ENCODE measurements around the gene SLC16A10. TPM values are rescaled to one million over a fixed set of nuclear protein-coding genes. Genes with fewer than 3 reads are reported as not detected.

Gene SLC16A10
- total and polyA plus RNA-seq, 2 of the 4 experiments (the other 2 are of a cell fraction) = not detected

DNA sequence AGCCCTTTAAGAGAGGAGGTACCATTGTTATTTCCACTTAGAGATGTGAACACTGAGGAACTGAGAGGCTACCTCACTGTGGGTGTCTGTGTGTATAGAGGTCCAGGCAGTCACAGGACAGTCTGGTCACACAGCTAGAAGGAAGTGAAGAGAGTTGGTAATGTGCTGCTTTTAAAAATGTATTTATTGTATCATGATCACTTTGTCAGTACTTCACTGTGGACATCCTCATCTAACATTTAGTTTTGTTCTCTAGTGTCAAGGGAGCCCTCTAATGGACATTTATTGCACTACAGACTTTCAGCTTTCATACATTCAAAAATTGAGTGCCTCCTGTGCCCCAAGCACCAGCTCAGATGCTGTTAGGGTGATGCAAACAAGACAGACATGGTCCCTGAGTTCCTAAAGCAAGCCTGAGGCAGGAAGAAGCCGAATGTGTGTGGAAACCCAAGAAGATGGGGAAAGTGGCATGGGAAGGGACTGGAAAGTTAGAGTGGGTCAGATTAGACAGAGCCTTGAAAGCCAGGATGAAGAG lies 123.0 kb downstream of the SLC16A10 start:
- H3K9ac ChIP-seq (ENCODE audit: low read depth, low read length) = no peak overlapping the region
- H3K79me1 ChIP-seq (ENCODE audit: low read depth in 1 of 2, low read length in 2 of 2) = no peaks in the 10 kb centered on the region
- in situ Hi-C loops (cut with MboI; ENCODE audit: low sequenced_read_pairs) = loop anchor here (25.0 kb wide), 1 partner anchor 673 kb away; no protein-coding TSS in a partner anchor
- no peak overlapping the region for H3K14ac ChIP-seq (replicated peaks; ENCODE audit: low read depth, low read length)
- no peak overlapping the region for H2BK15ac ChIP-seq (ENCODE audit: low read depth, low read length)
- intact Hi-C loops (cut with micrococcal nuclease) = loop anchor here (1.0 kb wide), 3 partner anchors 153 to 682 kb away; no protein-coding TSS in a partner anchor
- no peak overlapping the region for H3K18ac ChIP-seq (ENCODE audit: low read depth, low read length)
- H2AK9ac ChIP-seq (replicated peaks; ENCODE audit: low read depth, low read length, poor library complexity) = no peak overlapping the region
- dilution Hi-C loops (cut with HindIII; ENCODE audit: low sequenced_read_pairs, unreplicated experiment) = no loop called here
- no peak overlapping the region for H2BK5ac ChIP-seq (ENCODE audit: low read depth, low read length, poor library complexity, severe bottlenecking)
- TF ChIP-seq MXI1 (IDR thresholded peaks at IDR 0.05; ENCODE audit: borderline replicate concordance, low read depth, low read length) (no peak), NFE2L2 (IDR thresholded peaks at IDR 0.05; ENCODE audit: low read depth, low read length) (no peak), CEBPB (IDR thresholded peaks at IDR 0.05; ENCODE audit: low read depth, low read length) (no peak), RFX5 (IDR thresholded peaks at IDR 0.05; ENCODE audit: low read depth, low read length) (no peak), MAFK (IDR thresholded peaks at IDR 0.05; ENCODE audit: low read depth, low read length) (no peak), MAZ (IDR thresholded peaks at IDR 0.05; ENCODE audit: borderline replicate concordance, low read depth, low read length) (no peak), CHD1 (IDR thresholded peaks at IDR 0.05; ENCODE audit: low read depth, low read length) (no peak), RAD21 (IDR thresholded peaks at IDR 0.05; ENCODE audit: low read length) (peak; percentile 74), BHLHE40 (IDR thresholded peaks at IDR 0.05; ENCODE audit: low read depth, low read length) (no peak), FOS (IDR thresholded peaks at IDR 0.05; ENCODE audit: low read depth, low read length) (no peak), POLR2A (IDR thresholded peaks at IDR 0.05; ENCODE audit: low read depth, low read length) (no peak), SMC3 (IDR thresholded peaks at IDR 0.05; ENCODE audit: low read depth, low read length) (peak; percentile 64), RCOR1 (IDR thresholded peaks at IDR 0.05; ENCODE audit: insufficient replicate concordance, low read length) (no peak)
- TF ChIP-seq, protein P1, sequence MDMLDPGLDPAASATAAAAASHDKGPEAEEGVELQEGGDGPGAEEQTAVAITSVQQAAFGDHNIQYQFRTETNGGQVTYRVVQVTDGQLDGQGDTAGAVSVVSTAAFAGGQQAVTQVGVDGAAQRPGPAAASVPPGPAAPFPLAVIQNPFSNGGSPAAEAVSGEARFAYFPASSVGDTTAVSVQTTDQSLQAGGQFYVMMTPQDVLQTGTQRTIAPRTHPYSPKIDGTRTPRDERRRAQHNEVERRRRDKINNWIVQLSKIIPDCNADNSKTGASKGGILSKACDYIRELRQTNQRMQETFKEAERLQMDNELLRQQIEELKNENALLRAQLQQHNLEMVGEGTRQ (IDR thresholded peaks at IDR 0.05; ENCODE audit: low read depth, low read length) = no peak
- TF ChIP-seq, protein P2, sequence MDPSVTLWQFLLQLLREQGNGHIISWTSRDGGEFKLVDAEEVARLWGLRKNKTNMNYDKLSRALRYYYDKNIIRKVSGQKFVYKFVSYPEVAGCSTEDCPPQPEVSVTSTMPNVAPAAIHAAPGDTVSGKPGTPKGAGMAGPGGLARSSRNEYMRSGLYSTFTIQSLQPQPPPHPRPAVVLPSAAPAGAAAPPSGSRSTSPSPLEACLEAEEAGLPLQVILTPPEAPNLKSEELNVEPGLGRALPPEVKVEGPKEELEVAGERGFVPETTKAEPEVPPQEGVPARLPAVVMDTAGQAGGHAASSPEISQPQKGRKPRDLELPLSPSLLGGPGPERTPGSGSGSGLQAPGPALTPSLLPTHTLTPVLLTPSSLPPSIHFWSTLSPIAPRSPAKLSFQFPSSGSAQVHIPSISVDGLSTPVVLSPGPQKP (IDR thresholded peaks at IDR 0.05; ENCODE audit: borderline replicate concordance, low read depth, low read length) = no peak
- TF ChIP-seq, protein P3, sequence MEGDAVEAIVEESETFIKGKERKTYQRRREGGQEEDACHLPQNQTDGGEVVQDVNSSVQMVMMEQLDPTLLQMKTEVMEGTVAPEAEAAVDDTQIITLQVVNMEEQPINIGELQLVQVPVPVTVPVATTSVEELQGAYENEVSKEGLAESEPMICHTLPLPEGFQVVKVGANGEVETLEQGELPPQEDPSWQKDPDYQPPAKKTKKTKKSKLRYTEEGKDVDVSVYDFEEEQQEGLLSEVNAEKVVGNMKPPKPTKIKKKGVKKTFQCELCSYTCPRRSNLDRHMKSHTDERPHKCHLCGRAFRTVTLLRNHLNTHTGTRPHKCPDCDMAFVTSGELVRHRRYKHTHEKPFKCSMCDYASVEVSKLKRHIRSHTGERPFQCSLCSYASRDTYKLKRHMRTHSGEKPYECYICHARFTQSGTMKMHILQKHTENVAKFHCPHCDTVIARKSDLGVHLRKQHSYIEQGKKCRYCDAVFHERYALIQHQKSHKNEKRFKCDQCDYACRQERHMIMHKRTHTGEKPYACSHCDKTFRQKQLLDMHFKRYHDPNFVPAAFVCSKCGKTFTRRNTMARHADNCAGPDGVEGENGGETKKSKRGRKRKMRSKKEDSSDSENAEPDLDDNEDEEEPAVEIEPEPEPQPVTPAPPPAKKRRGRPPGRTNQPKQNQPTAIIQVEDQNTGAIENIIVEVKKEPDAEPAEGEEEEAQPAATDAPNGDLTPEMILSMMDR (conservative IDR thresholded peaks at IDR 0.05; ENCODE audit: low read depth, low read length) = peak; percentile 79
- peak overlapping the region; percentile 64 for H2AFZ ChIP-seq (replicated peaks; ENCODE audit: low read length, poor library complexity)
- H4K8ac ChIP-seq (ENCODE audit: low read depth in 2 of 2, low read length in 2 of 2) = no peak overlapping the region
- WGBS, 2 experiments (ENCODE audit: extremely low coverage in 2 of 2, insufficient read length in 1 of 2) = 0% methylated on average over 1 of the region's 1 CpG; no CpG with 5 or more reads in 1 of the 2 experiments
- H4K5ac ChIP-seq (ENCODE audit: low read depth, low read length) = no peak overlapping the region
- peak overlapping the region; percentile 65; the same call in 1 of the 2 replicates for H2AK5ac ChIP-seq (ENCODE audit: low read depth, low read length)
- H3K27me3 ChIP-seq (ENCODE audit: control insufficient read depth, insufficient read depth, low read length) = no peaks in the 10 kb centered on the region; the same call in none of the 2 replicates
- no peak overlapping the region for H2BK20ac ChIP-seq (ENCODE audit: low read depth, low read length)
- no peak overlapping the region for H3K4ac ChIP-seq (ENCODE audit: low read depth, low read length)
- ATAC-seq (ENCODE audit: low read depth) (peak; percentile 95), DNase-seq (peak; percentile 57)
- H3K4me2 ChIP-seq (ENCODE audit: low read depth, low read length) = no peak overlapping the region
- H3K23ac ChIP-seq (ENCODE audit: low read depth, low read length) = no peak overlapping the region
- H3K56ac ChIP-seq (ENCODE audit: extremely low read depth, insufficient read depth, low read length) = no peak overlapping the region
- H3K36me3 ChIP-seq (ENCODE audit: control insufficient read depth, insufficient read depth, low read length) = no peaks in the 10 kb centered on the region
- H4K91ac ChIP-seq (ENCODE audit: insufficient read depth, low read depth, low read length) = no peak overlapping the region
- no peaks in the 10 kb centered on the region for H3K4me1 ChIP-seq (ENCODE audit: control insufficient read depth, insufficient read depth, low read length)
- POLR2A ChIA-PET (ENCODE audit: unreplicated experiment) = no interaction called here
- H2BK120ac ChIP-seq (ENCODE audit: low read depth, low read length) = no peak overlapping the region
- BruUV-seq (replicated peaks) = no TSS peak
- no peak overlapping the region for H3K27ac ChIP-seq (ENCODE audit: insufficient read depth, low read length)
- CTCF ChIA-PET = interaction anchor here (0.6 to 2.1 kb wide), 11 partner anchors 10 to 299 kb away, joined by 3 to 8 read pairs (median 3); a partner anchor contains a TSS
- H3K9me3 ChIP-seq (ENCODE audit: control insufficient read depth, insufficient read depth, low read length) = no peaks in the 10 kb centered on the region
- H4K20me1 ChIP-seq (ENCODE audit: insufficient read depth, low read length) = no peaks in the 10 kb centered on the region
- H3K4me3 ChIP-seq (ENCODE audit: insufficient read depth, low read depth, low read length) = no peak overlapping the region
- H3K9me1 ChIP-seq (ENCODE audit: insufficient read depth, low read length) = no peaks in the 10 kb centered on the region
